Measurements from ENCODE around the gene CPTP. TPM values are rescaled to one million over a fixed set of nuclear protein-coding genes. Genes with fewer than 3 reads are reported as not detected.

CPTP gene
- total RNA-seq, 1 donor from 2014 or later = 18.7 TPM

GRCh38 chr1:1295154-1295923, 29.3 kb upstream of the CPTP start:
- Mint-ChIP-seq H3K4me3 (ENCODE audit: unreplicated experiment) (no peak overlapping the region), H3K27ac (ENCODE audit: unreplicated experiment) (no peak overlapping the region), H3K4me1 (ENCODE audit: low read depth, unreplicated experiment) (peaks cover 8% of the 10 kb centered on the region), H3K27me3 (ENCODE audit: unreplicated experiment) (peaks cover 35% of the 10 kb centered on the region), H3K9me3 (ENCODE audit: unreplicated experiment) (peaks cover 18% of the 10 kb centered on the region), H3K36me3 (ENCODE audit: unreplicated experiment) (no peaks in the 10 kb centered on the region)
- TF ChIP-seq CTCF (IDR thresholded peaks at IDR 0.05; ENCODE audit: partially characterized antibody, unreplicated experiment) = no peak
- DNase-seq = peak; percentile 17

GRCh38 chr1:1296070-1297061, 28.2 kb upstream of the CPTP start:
- no peak overlapping the region for H3K4me3 Mint-ChIP-seq (ENCODE audit: unreplicated experiment)
- peak overlapping the region; percentile 43 for H3K27ac Mint-ChIP-seq (ENCODE audit: unreplicated experiment)
- no peaks in the 10 kb centered on the region for H3K36me3 Mint-ChIP-seq (ENCODE audit: unreplicated experiment)
- peaks cover 35% of the 10 kb centered on the region for H3K27me3 Mint-ChIP-seq (ENCODE audit: unreplicated experiment)
- peak; percentile 15 for DNase-seq
- peaks cover 22% of the 10 kb centered on the region for H3K9me3 Mint-ChIP-seq (ENCODE audit: unreplicated experiment)
- peaks cover 8% of the 10 kb centered on the region for H3K4me1 Mint-ChIP-seq (ENCODE audit: low read depth, unreplicated experiment)
- no peak for TF ChIP-seq CTCF (IDR thresholded peaks at IDR 0.05; ENCODE audit: partially characterized antibody, unreplicated experiment)

- Mint-ChIP-seq H3K4me1 (ENCODE audit: low read depth, unreplicated experiment) (peaks cover 6% of the 10 kb centered on the region), H3K36me3 (ENCODE audit: unreplicated experiment) (no peaks in the 10 kb centered on the region), H3K9me3 (ENCODE audit: unreplicated experiment) (peaks cover 18% of the 10 kb centered on the region), H3K27ac (ENCODE audit: unreplicated experiment) (peak overlapping the region; percentile 22), H3K27me3 (ENCODE audit: unreplicated experiment) (peaks cover 30% of the 10 kb centered on the region), H3K4me3 (ENCODE audit: unreplicated experiment) (no peak overlapping the region)
- peak; percentile 34 for DNase-seq
- TF ChIP-seq CTCF (IDR thresholded peaks at IDR 0.05; ENCODE audit: partially characterized antibody, unreplicated experiment) = no peak
Measured at GRCh38 chr1:1297802-1298424, 26.7 kb upstream of the CPTP start.

DNA sequence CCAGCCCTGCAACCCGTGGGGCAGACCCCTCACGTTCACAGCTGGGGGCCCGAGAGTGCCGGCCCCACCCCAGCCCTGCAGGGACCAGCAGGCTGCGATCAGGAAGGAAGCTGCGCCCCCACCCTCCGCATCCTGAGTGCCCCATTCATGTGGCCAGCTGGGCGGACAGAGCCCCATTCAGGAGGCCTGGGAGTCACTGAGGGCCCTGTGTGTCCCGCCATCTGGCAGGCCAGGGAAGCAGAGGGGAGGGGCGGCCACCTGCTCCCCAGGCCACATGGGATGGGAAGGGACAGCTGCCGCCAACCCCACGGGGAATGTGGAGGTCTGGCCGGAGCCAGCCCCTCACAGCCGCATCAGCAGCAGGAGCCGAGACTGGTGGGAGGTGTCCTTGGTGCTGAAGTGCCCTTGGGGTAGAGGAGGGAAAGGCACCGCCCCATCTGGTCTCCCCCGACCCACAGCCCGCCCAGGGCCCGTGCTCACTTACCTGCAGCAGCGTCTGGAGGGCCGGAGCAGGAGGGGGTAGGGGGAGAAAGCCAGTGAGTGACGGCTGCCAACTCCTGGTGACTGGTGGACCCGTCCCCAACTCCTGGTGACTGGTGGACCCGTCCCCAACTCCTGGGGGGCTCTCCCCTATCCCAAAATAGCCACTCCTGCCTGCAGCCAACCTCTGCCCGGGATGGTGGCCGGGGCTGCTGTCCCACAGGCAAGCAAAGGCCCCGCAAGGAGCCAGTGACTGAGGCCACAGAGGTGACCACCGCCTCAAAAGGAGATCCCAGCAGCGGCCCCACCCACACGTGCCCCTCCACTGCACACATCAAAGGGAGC, 25.5 kb upstream of the CPTP start:
- peak overlapping the region; percentile 30 for H3K4me3 Mint-ChIP-seq (ENCODE audit: unreplicated experiment)
- DNase-seq = peak; percentile 96
- no peak for TF ChIP-seq CTCF (IDR thresholded peaks at IDR 0.05; ENCODE audit: partially characterized antibody, unreplicated experiment)
- peaks cover 6% of the 10 kb centered on the region for H3K4me1 Mint-ChIP-seq (ENCODE audit: low read depth, unreplicated experiment)
- H3K27ac Mint-ChIP-seq (ENCODE audit: unreplicated experiment) = peak overlapping the region; percentile 90
- H3K9me3 Mint-ChIP-seq (ENCODE audit: unreplicated experiment) = peaks cover 18% of the 10 kb centered on the region
- H3K36me3 Mint-ChIP-seq (ENCODE audit: unreplicated experiment) = no peaks in the 10 kb centered on the region
- peaks cover 36% of the 10 kb centered on the region for H3K27me3 Mint-ChIP-seq (ENCODE audit: unreplicated experiment)

Measured in glutamatergic neuron (in vitro differentiated cells).